A549 treated with AZD9567 at 1 μM for 4 hours (cell line): ENCODE data around the gene ZNF892. TPM values are rescaled to one million over a fixed set of nuclear protein-coding genes. Genes with fewer than 3 reads are reported as not detected.

ENCODE experiments used
- total RNA-seq: library from RNA; stranded (reverse); fragments of 200-300 nt; extraction: Qiagen RNA extraction; gene quantifications from 5 replicates; pipeline ENCODE4 v1.2.3, GENCODE V29; 2022; ENCODE audit not compliant: insufficient read depth

Gene ZNF892
- 0.39 to 0.54 TPM (median 0.48 TPM) in 4 of 5 replicates, not detected in the other for total RNA-seq

DNA sequence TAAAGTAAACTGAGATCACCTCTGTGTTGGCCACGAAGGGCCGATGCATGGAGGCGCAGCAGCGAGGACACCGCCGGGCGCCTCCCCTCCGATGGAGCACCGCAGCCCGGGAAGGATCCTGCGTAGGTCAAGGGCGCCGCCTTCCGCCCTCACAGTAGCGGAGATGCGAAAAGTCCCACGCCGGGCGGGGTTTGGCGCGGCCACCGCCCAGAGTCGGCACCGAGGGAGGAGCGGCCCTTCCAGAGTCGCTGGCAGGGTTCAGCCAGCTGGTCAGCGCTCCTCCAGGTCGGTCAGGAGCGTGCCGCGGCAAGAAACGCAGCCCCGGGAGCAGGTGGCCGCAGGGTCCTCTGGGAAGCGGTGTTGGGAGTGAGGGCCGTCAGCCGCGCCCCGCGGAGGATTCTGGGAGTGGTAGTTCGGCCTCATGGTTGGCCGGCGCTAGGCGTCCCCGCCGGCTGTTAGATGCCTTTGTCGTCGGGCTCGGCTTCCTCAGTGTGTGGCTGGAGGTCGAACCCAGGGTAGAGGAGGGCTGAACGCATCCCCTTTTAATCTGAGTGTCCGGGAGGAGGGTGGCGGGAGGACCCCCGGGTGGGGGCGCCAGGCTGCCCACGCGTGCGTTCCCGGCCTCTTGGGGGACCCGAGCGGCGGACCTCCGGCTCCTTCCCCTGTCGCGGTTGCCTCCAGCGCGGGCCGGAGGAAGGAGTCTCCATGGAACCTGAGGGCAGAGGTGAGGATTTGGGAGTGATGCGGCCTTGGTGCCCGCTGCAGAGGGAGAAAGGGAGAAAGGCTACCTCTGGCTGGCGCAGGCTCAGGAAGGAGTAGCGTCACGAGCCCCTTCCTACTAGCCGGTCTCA is at the start of gene ZNF892:
Gene ZNF892 (plus strand): TSS at position 411 of the 851 bp plus-strand sequence. CDS start 295 bp downstream, at position 706.

DNA sequence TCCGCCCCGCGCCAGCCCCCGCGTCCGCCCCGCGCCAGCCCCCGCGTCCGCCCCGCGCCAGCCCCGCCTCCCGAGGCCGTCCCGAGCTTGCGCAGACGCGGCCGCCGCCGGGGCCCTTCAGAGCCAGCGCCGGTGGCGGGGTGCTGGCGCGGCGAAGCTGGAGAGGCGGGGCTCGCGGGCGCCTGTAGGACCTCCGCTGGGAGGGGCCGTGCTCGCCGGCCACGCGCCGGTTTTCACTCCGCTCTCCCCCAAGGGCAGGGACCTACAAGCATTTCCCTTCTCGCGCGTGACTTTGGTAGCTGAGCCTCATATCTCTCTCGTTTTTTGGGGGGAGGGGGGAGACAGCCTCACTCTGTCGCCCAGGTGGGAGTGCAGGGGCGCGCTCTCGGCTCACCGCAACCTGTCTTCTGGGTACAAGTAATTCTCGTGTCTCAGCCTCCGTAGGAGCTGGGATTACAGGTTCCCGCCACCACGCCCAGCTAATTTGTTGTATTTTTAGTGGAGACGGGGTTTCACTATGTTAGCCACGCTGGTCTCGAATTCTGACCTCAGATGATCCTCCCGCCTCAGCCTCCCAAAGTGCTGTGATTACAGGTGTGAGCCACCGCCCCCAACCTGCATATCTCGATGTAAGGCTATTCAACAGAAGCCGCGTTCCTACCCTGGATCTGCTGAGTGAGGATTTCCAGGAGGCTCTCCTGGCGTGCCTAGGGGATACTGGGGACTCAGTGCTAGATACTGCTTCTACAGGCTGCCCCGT is 47.5 kb upstream of the ZNF892 start, which contains the start of gene ZNF514:
Gene ZNF514 (minus strand): TSS at position 159 of the 760 bp plus-strand sequence. CDS start 6,595 bp downstream, outside the sequence.

DNA sequence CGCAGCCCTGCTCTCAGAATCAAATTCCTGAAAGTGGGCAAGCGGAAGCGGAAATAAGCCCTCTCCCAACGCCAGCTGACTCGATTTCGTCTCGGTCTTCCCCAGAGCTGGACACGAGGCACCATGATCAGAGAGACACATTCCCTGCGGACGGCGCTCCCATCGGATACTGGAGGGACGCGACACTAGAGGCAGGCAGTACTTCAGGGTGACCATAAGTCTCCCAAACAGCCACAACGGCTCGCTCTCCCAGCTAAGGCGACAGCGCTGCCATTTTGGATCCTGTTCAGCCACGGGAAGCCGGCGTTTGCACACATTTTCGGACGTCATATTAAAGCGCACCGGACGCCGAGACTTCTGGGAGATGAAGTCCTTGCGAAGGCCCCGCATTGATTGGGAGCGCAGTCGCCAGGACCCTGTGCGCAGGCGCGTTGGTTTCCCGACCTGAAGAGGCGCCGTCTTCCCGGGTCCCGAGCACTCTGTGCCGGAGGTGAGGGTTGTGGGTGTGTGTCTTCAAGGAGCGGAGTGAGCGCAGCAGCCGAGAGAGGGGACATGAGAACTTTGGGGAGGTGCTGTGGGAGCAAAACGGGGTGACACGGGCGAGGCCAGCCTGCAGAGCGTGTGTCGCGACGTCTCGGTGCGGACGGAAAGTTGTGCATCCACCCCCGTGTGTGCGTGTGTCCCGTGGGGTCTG is 41.8 kb upstream of the ZNF892 start, which contains the start of gene ZNF2:
Gene ZNF2 (plus strand): TSS at position 439 of the 694 bp plus-strand sequence. CDS start 10,418 bp downstream, outside the sequence.

Other genes with a start within 250 kb of the ZNF892 start
- gene MAL, start 181.8 kb upstream of the ZNF892 start, total RNA-seq: 0.09 to 0.18 TPM (median 0.14 TPM) in 4 of 5 replicates, not detected in the other
- 68.5 to 74.9 TPM (median 72.9 TPM) in 5 replicates for gene MRPS5, start 85.7 kb upstream of the ZNF892 start, total RNA-seq
- 4.4 to 7.4 TPM (median 6.9 TPM) in 5 replicates for gene ZNF514, start 47.7 kb upstream of the ZNF892 start, total RNA-seq
- gene ZNF2, start 41.7 kb upstream of the ZNF892 start, total RNA-seq: 3.2 to 6.4 TPM (median 3.6 TPM) in 5 replicates
- gene PROM2, start 66.9 kb downstream of the ZNF892 start, total RNA-seq: 0.02 to 0.07 TPM (median 0.05 TPM) in 4 of 5 replicates, not detected in the other
- 0.70 to 1.9 TPM (median 1.7 TPM) in 5 replicates for gene KCNIP3, start 89.8 kb downstream of the ZNF892 start, total RNA-seq
- gene FAHD2A, start 195.2 kb downstream of the ZNF892 start, total RNA-seq: 29.6 to 38.6 TPM (median 31.0 TPM) in 5 replicates